WTC11 (cell line): Measurements from ENCODE around the gene CRK. TPM values are rescaled to one million over a fixed set of nuclear protein-coding genes. Genes with fewer than 3 reads are reported as not detected.

ENCODE experiments used
- ATAC-seq: fragments of 200-7000 bp; cut with Tn5 transposase; 2 replicates; pipeline ENCODE4 v1.10.0; 2021; ENCODE audit warnings: mild to moderate bottlenecking, moderate library complexity
- CTCF ChIA-PET: fragments of 300-600 bp; sonication (Branson Sonifier 250); formaldehyde crosslinking; loops from one replicate; lab custom pipeline; 2021; ENCODE audit warnings: antibody characterized with exemption; lab: Charles Lee
- POLR2A ChIA-PET: fragments of 350-600 bp; sonication (Branson Sonifier 250); formaldehyde crosslinking; loops from one replicate; lab custom pipeline; 2021; ENCODE audit warnings: antibody characterized with exemption; lab: Charles Lee
- DNase-seq: peaks from one replicate; pipeline ENCODE4 v3.0.0; 2021; ENCODE audit warnings: low spot score
- H3K27ac Mint-ChIP-seq: 2 replicates; pipeline ENCODE4 v1.8.0; 2021; ENCODE audit warnings: mixed read lengths
- H3K27me3 Mint-ChIP-seq: 2 replicates; pipeline ENCODE4 v1.8.0; 2021; ENCODE audit warnings: low read depth, mild to moderate bottlenecking, moderate library complexity, mixed read lengths
- H3K36me3 Mint-ChIP-seq: 2 replicates; pipeline ENCODE4 v1.8.0; 2021; ENCODE audit warnings: mixed read lengths
- H3K4me1 Mint-ChIP-seq: 2 replicates; pipeline ENCODE4 v1.8.0; 2022; ENCODE audit warnings: mixed read lengths
- H3K4me3 Mint-ChIP-seq: 2 replicates; pipeline ENCODE4 v1.8.0; 2021; ENCODE audit warnings: mild to moderate bottlenecking, moderate library complexity, mixed read lengths
- H3K9me3 Mint-ChIP-seq: 2 replicates; pipeline ENCODE4 v1.8.0; 2021; ENCODE audit warnings: mixed read lengths
- AFF4 ChIP-seq: sonication (generic); formaldehyde crosslinking; IDR thresholded peaks from 2 replicates; pipeline ENCODE4 v1.8.1; 2023; ENCODE audit warnings: mild to moderate bottlenecking, missing genetic modification reagents, borderline replicate concordance
- ATF1 ChIP-seq: sonication (generic); formaldehyde crosslinking; IDR thresholded peaks from 2 replicates; pipeline ENCODE4 v1.8.1; 2023; ENCODE audit warnings: mild to moderate bottlenecking, moderate library complexity, missing genetic modification reagents
- ATF2 ChIP-seq: sonication (generic); formaldehyde crosslinking; IDR thresholded peaks from 2 replicates; pipeline ENCODE4 v1.8.1; 2022; ENCODE audit warnings: low read depth, missing genetic modification reagents, borderline replicate concordance
- ATF3 ChIP-seq: sonication (generic); formaldehyde crosslinking; conservative IDR thresholded peaks from 2 replicates; pipeline ENCODE4 v1.8.1; 2022; ENCODE audit warnings: mild to moderate bottlenecking, missing genetic modification reagents
- ERG ChIP-seq: fragments of 250-450 bp; sonication (Bioruptor Pico); IDR thresholded peaks from 2 replicates; pipeline ENCODE4 v1.8.0; 2021; ENCODE audit warnings: mild to moderate bottlenecking
- GRHL2 ChIP-seq: fragments of 250-450 bp; sonication (Bioruptor Pico); IDR thresholded peaks from 2 replicates; pipeline ENCODE4 v1.8.0; 2022; ENCODE audit warnings: mild to moderate bottlenecking, moderate library complexity; ENCODE audit not compliant: insufficient replicate concordance, severe bottlenecking
- GTF2I ChIP-seq: fragments of 250-450 bp; sonication (Bioruptor Pico); conservative IDR thresholded peaks from 2 replicates; pipeline ENCODE4 v1.4.0; 2021; ENCODE audit warnings: mild to moderate bottlenecking
- JAZF1 ChIP-seq: fragments of 250-450 bp; sonication (Bioruptor Pico); IDR thresholded peaks from 2 replicates; pipeline ENCODE4 v1.9.0; 2021; ENCODE audit warnings: moderate library complexity, mild to moderate bottlenecking, inconsistent platforms
- JUN ChIP-seq: sonication (generic); formaldehyde crosslinking; IDR thresholded peaks from 2 replicates; pipeline ENCODE4 v1.8.0; 2023; ENCODE audit warnings: mild to moderate bottlenecking, missing genetic modification reagents
- KAT7 ChIP-seq: sonication (generic); formaldehyde crosslinking; IDR thresholded peaks from 2 replicates; pipeline ENCODE4 v1.8.1; 2023; ENCODE audit warnings: missing genetic modification reagents, mild to moderate bottlenecking, borderline replicate concordance
- MXD4 ChIP-seq: fragments of 250-450 bp; sonication (Bioruptor Pico); IDR thresholded peaks from 2 replicates; pipeline ENCODE4 v1.8.0; 2021; ENCODE audit warnings: mild to moderate bottlenecking, moderate library complexity, borderline replicate concordance
- OVOL2 ChIP-seq: fragments of 250-450 bp; sonication (Bioruptor Pico); IDR thresholded peaks from 2 replicates; pipeline ENCODE4 v1.9.0; 2021; ENCODE audit warnings: mild to moderate bottlenecking, borderline replicate concordance
- PREB ChIP-seq: sonication (generic); formaldehyde crosslinking; IDR thresholded peaks from 2 replicates; pipeline ENCODE4 v1.8.1; 2022; ENCODE audit warnings: mild to moderate bottlenecking, missing genetic modification reagents, moderate library complexity, borderline replicate concordance
- PRRX2 ChIP-seq: fragments of 250-450 bp; sonication (Bioruptor Pico); IDR thresholded peaks from 2 replicates; pipeline ENCODE4 v1.8.0; 2021; ENCODE audit warnings: mild to moderate bottlenecking
- SMAD4 ChIP-seq: sonication (generic); formaldehyde crosslinking; IDR thresholded peaks from 2 replicates; pipeline ENCODE4 v1.8.0; 2022; ENCODE audit warnings: mild to moderate bottlenecking, missing genetic modification reagents
- ZNF423 ChIP-seq: fragments of 250-450 bp; sonication (Bioruptor Pico); IDR thresholded peaks from 2 replicates; pipeline ENCODE4 v2.1.2; 2022; ENCODE audit warnings: mild to moderate bottlenecking, moderate library complexity
- ZNF512 ChIP-seq: sonication (generic); formaldehyde crosslinking; IDR thresholded peaks from 2 replicates; pipeline ENCODE4 v1.8.1; 2022; ENCODE audit warnings: missing genetic modification reagents, borderline replicate concordance
- total RNA-seq: library from RNA; stranded (reverse); gene quantifications from 3 replicates; pipeline ENCODE4 v1.2.3, GENCODE V29; 2021

Gene CRK
- total RNA-seq, 1 experiment from 2014 or later = 45.2 TPM

- Mint-ChIP-seq H3K4me3 (no peak overlapping the region), H3K4me1 (no peaks in the 10 kb centered on the region), H3K9me3 (no peaks in the 10 kb centered on the region), H3K27me3 (no peaks in the 10 kb centered on the region), H3K27ac (no peak overlapping the region), H3K36me3 (peaks cover 17% of the 10 kb centered on the region)
- POLR2A ChIA-PET = no interaction called here
- TF ChIP-seq PRRX2 (CRISPR knock-in tag) (no peak), ERG (no peak), ATF2 (CRISPR knock-in tag) (no peak), SMAD4 (CRISPR knock-in tag) (no peak), ATF3 (no peak), PREB (CRISPR knock-in tag) (no peak), GTF2I (CRISPR knock-in tag) (no peak), JUN (CRISPR knock-in tag) (no peak), ZNF423 (CRISPR knock-in tag) (no peak), GRHL2 (no peak), ATF1 (CRISPR knock-in tag) (no peak), ZNF512 (CRISPR knock-in tag) (no peak), KAT7 (CRISPR knock-in tag) (no peak), JAZF1 (no peak), OVOL2 (CRISPR knock-in tag) (no peak), MXD4 (no peak), AFF4 (CRISPR knock-in tag) (no peak)
- no peak for ATAC-seq
- no peak for DNase-seq
- CTCF ChIA-PET = no interaction called here
Observed at GRCh38 chr17:1474402-1475189, 18.6 kb upstream of the CRK start.
